Cardiac fibroblast (primary cell): Measurements from ENCODE around the gene C10orf67.

Source experiments
- DNase-seq, 2 donors: peaks; one replicate each; pipeline versions ENCODE4 v3.0.0 to v3.0.0-alpha.2; 2010; ENCODE audit warnings: low read depth in 2 of 2
- H3K4me3 ChIP-seq, 2 donors: replicated peaks in 1 of 2; 1 replicate in 1 of 2; 2 replicates in 1 of 2; pipeline ENCODE4 v1.5.1; 2011; ENCODE audit warnings: low read depth in 2 of 2, low read length in 2 of 2, mild to moderate bottlenecking in 2 of 2, moderate library complexity in 1 of 2
- CTCF ChIP-seq: IDR thresholded peaks from one replicate; pipeline ENCODE4 v1.5.1; 2011; ENCODE audit warnings: low read depth, mild to moderate bottlenecking, low read length, inconsistent platforms

C10orf67 gene

GRCh38 chr10:23171232-23171876 lies 173.2 kb downstream of the C10orf67 start:
- no peak overlapping the region for H3K4me3 ChIP-seq
- peak; percentile 47 to 52 for DNase-seq
- TF ChIP-seq CTCF, result no peak

GRCh38 chr10:23158370-23158769 lies 186.2 kb downstream of the C10orf67 start:
- TF ChIP-seq CTCF, result peak; percentile 89
- DNase-seq, result peak; percentile 68 to 75
- H3K4me3 ChIP-seq, result no peak overlapping the region

GRCh38 chr10:23157691-23158369 lies 186.8 kb downstream of the C10orf67 start:
- no peak overlapping the region for H3K4me3 ChIP-seq
- peak; percentile 52 to 57 for DNase-seq

GRCh38 chr10:23157239-23157681 lies 187.3 kb downstream of the C10orf67 start:
- no peak overlapping the region for H3K4me3 ChIP-seq
- no peak for DNase-seq
- TF ChIP-seq CTCF, result no peak

More at GRCh38 chr10:23157691-23158369, 186.8 kb downstream of the C10orf67 start:
- peak; percentile 29 for TF ChIP-seq CTCF

GRCh38 chr10:23156447-23157150 lies 188.0 kb downstream of the C10orf67 start:
- TF ChIP-seq CTCF, result no peak
- H3K4me3 ChIP-seq, result no peak overlapping the region
- DNase-seq, result no peak

GRCh38 chr10:23155169-23155568 lies 189.4 kb downstream of the C10orf67 start:
- H3K4me3 ChIP-seq, result no peak overlapping the region
- TF ChIP-seq CTCF, result no peak
- DNase-seq, result peak; percentile 6 to 25
